ENCODE data around the gene C11orf91. TPM values are rescaled to one million over a fixed set of nuclear protein-coding genes. Genes with fewer than 3 reads are reported as not detected.

Gene C11orf91
- total and polyA plus RNA-seq, 8 donors: 2.2 TPM; not detected in 7

DNA sequence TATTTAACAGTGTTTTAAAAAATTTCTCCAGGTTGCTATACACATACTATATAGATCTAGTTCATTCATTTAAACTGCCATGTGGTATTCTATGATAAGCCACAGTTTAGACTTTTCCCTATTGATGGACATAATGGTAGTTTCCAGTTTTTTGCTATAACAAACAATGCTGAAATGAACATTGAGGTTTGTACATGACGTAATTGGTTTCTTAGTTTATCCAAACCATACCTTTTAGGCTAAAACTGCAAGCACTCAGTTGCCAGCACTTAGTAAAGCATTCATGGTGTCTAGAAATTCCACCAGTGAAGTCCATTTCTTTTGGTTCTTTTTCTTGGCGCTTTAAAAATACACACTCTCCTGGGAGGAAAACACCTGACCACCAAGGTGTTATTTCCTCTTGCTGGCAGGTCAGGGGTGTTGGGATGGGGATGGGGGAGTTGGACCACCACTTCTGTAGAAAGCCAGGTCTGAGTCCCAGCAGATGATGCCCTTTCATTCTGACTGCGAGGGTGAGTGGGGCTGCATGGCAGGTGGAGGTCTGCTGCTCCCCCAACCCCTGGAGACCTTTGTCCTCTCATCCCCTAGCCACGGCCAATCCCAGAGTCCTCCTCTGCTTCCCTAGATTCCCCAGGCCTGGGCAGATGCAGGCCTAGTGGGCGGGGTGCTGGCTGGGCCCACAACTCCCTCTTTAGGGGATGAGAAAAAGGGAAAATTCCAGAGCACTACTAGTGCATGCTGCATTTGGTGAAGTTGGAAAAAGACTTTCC lies 41.1 kb downstream of the C11orf91 start:
- Histone ChIP-seq H3K9me3 (no peaks in the 10 kb centered on the region), H3K27ac (no peak overlapping the region), H3K27me3 (no peaks in the 10 kb centered on the region), H3K4me3 (no peak overlapping the region), H3K36me3 (no peaks in the 10 kb centered on the region), H3K4me1 (no peaks in the 10 kb centered on the region)
- DNase-seq (no peak), ATAC-seq (no peak)
- TF ChIP-seq, protein P1, sequence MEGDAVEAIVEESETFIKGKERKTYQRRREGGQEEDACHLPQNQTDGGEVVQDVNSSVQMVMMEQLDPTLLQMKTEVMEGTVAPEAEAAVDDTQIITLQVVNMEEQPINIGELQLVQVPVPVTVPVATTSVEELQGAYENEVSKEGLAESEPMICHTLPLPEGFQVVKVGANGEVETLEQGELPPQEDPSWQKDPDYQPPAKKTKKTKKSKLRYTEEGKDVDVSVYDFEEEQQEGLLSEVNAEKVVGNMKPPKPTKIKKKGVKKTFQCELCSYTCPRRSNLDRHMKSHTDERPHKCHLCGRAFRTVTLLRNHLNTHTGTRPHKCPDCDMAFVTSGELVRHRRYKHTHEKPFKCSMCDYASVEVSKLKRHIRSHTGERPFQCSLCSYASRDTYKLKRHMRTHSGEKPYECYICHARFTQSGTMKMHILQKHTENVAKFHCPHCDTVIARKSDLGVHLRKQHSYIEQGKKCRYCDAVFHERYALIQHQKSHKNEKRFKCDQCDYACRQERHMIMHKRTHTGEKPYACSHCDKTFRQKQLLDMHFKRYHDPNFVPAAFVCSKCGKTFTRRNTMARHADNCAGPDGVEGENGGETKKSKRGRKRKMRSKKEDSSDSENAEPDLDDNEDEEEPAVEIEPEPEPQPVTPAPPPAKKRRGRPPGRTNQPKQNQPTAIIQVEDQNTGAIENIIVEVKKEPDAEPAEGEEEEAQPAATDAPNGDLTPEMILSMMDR (IDR thresholded peaks at IDR 0.05): no peak
- intact Hi-C loops (cut with DNase I): no loop called here

DNA sequence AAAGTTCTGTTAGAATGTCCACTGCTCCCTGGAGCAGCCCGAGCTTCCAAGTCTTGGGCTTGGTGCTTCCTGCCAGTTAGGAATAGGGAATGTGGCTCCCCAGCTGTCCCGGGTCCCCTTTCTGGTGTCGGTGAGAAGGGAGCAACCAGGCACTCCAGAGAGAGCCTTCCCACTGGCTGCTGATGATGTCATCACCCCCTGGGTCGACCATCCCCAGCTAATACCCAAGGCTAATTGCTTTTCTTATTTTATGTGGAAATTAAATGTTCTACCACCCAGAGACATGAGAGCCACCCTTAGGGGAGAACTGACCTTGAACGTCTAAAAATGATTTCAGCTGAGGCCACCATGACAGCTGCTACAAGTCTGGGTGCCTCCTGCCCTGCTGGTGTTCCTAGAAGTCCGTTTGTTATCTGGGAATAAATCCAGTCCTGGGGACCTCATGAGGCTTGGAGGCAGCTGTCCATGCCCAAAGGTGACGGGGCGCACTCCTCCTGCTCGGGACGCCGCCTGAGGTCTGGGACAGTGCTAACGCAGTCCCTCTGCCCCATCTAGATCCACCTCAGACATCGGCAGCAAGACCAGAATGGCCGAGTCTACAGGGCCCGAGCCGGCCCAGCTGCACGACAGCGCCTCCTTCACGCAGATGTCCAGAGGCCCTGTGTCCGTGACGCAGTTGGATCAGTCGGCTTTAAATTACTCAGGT lies 42.3 kb downstream of the C11orf91 start:
- no peaks in the 10 kb centered on the region for H3K36me3 ChIP-seq
- H3K4me3 ChIP-seq: no peak overlapping the region
- ATAC-seq (no peak), DNase-seq (peak in 1 of 4 donors; percentile 68)
- H3K27me3 ChIP-seq: no peaks in the 10 kb centered on the region
- no peaks in the 10 kb centered on the region for H3K9me3 ChIP-seq
- TF ChIP-seq, protein P1 (IDR thresholded peaks at IDR 0.05): no peak
- intact Hi-C loops (cut with DNase I): no loop called here
- no peaks in the 10 kb centered on the region for H3K4me1 ChIP-seq
- no peak overlapping the region for H3K27ac ChIP-seq

DNA sequence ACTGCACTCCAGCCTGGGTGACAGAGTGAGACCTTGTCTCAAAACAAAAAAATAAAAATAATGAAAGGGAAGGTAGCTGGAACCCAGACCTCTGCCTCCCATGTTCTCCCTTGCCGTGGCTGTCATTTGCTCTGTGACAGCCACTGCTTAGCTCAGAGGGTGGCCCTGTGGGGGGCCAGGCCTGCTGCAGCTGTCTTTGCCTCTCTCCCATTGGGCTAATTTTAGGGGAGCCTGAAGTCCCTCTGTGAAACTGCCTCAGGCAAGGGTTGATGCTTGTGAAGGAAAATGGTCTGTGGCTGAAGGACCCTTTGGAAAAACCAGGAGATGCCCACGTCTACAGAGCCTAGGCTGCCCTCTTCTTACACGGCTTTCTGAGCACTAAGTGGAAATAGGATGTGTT lies 42.9 kb downstream of the C11orf91 start:
- no peak overlapping the region for H3K4me3 ChIP-seq
- TF ChIP-seq, protein P1 (IDR thresholded peaks at IDR 0.05): no peak
- H3K4me1 ChIP-seq: no peaks in the 10 kb centered on the region
- H3K27me3 ChIP-seq: no peaks in the 10 kb centered on the region
- ATAC-seq: no peak
- DNase-seq: no peak
- intact Hi-C loops (cut with DNase I): no loop called here
- no peak overlapping the region for H3K27ac ChIP-seq
- H3K9me3 ChIP-seq: no peaks in the 10 kb centered on the region
- no peaks in the 10 kb centered on the region for H3K36me3 ChIP-seq

DNA sequence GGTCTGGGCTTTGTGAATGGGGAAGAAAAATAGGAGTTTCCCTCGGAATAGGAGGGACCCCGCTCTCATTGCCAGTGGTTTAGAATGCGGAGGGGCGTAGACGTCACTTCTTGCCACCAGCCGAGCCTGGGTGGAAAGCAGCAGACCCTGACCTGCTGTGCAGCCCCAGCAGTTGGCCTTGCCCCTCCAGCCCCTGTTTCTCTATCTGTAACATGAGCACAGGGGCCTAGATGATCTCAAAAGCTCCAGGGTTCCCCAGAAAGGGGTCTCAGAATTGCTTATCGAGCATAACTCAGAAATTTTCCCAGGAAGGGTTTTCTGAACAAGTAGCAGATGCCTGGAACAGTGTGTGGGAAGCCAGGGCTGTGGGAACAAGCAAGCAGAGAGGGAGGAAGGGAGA lies 43.9 kb downstream of the C11orf91 start:
- Histone ChIP-seq H3K4me1 (no peaks in the 10 kb centered on the region), H3K27me3 (no peaks in the 10 kb centered on the region), H3K36me3 (no peaks in the 10 kb centered on the region), H3K9me3 (no peaks in the 10 kb centered on the region), H3K4me3 (no peak overlapping the region), H3K27ac (no peak overlapping the region)
- intact Hi-C loops (cut with DNase I): no loop called here
- DNase-seq (no peak), ATAC-seq (no peak)
- TF ChIP-seq, protein P1 (IDR thresholded peaks at IDR 0.05): no peak

DNA sequence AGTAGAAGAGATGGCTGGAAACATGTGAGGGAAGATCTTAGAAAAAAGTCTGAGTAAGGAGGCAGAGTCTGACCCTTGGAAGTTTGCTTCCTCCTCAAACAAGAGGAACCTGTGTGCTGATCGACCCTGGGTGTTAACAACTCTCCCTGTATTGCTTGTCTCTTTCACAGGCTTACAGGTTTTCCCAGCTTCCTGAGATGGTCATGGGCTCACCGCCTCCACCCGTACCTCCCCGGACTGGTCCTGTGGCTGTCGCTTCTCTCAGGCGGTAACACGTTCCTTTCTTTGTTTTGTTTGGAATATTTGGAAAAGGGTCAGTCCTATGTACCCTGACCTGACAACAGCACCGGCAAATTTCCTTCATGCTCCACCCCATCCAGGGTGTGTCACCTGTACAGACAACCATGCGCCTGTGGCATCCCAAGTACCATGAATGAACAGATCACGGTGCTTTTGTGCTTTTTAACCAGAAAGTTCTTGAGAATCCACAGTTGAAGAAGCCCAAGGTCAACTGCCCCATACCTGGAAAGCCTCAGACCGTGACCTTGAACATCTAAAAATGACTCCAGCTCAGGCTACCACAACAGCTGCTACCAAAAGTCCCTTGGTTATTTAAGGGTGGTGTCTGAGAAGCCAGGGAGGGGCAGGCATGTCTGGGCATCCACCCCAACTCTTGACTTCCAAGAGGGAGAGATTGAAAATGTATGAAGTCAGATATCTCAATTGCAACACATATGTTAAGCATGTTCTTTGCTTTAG lies 44.6 kb downstream of the C11orf91 start:
- TF ChIP-seq, protein P1 (IDR thresholded peaks at IDR 0.05): no peak
- Histone ChIP-seq H3K36me3 (no peaks in the 10 kb centered on the region), H3K4me1 (no peaks in the 10 kb centered on the region), H3K27me3 (no peaks in the 10 kb centered on the region), H3K9me3 (no peaks in the 10 kb centered on the region), H3K4me3 (no peak overlapping the region), H3K27ac (no peak overlapping the region)
- DNase-seq (no peak), ATAC-seq (no peak)
- intact Hi-C loops (cut with DNase I): no loop called here
